Dermis microvascular lymphatic vessel endothelial cell (primary cell): Measurements from ENCODE around the gene FRMPD4. TPM values are rescaled to one million over a fixed set of nuclear protein-coding genes. Genes with fewer than 3 reads are reported as not detected.

Source experiments
- DNase-seq, 2 donors: peaks; one replicate each; pipeline versions ENCODE4 v3.0.0 to v3.0.0-alpha.2; 2010; ENCODE audit warnings: low read depth in 2 of 2
- total RNA-seq: library from RNA; depleted of rRNA; stranded (reverse); fragments of >200 nt; gene quantifications from 2 replicates; pipeline ENCODE4 v1.2.1, GENCODE V29; 2014

The FRMPD4 gene
- total RNA-seq, 1 donor from 2014 or later = not detected

GRCh38 chrX:12210196-12210815, 72.0 kb downstream of the FRMPD4 start:
- DNase-seq = no peak

DNA sequence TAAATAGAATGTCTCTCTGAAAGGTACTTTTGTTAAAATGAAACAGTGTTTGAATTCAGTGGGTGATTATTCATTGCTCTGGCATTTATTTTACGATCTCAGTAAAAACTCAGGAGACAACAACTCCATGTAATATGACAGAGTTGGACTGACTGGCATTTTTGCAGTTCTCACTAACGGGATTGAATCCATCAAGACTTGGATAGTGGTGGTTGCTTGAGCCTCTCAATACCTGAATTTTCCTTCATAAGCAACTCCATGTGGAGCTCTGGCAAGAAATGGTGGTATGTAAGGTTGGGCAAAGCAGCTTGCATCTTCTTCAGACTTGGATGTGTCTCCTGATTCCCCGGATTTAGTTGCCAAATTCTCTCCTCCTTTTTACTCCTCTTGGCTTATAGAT, 72.7 kb downstream of the FRMPD4 start:
- no peak for DNase-seq

GRCh38 chrX:12223650-12224049, 85.4 kb downstream of the FRMPD4 start:
- no peak for DNase-seq

DNA sequence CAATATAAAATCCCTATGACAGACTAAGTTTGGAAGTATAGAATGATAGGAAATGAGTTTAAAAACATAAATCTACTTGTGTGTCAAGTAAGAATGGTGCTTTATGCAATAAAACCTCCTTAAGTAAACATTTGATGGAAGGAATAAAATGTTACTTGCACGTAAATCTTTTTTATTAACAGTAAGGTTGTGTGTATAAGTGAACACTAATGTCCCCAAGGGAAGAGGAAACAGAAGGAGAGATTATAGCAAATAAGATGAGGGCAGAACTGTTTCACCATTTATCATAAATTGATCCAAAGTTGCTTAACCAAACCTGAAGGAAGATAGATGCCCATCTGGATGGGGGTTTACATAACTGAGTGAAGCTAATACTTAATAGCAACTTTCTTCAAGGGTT, 86.8 kb downstream of the FRMPD4 start:
- no peak for DNase-seq

GRCh38 chrX:12227412-12228041, 89.3 kb downstream of the FRMPD4 start:
- no peak for DNase-seq

DNA sequence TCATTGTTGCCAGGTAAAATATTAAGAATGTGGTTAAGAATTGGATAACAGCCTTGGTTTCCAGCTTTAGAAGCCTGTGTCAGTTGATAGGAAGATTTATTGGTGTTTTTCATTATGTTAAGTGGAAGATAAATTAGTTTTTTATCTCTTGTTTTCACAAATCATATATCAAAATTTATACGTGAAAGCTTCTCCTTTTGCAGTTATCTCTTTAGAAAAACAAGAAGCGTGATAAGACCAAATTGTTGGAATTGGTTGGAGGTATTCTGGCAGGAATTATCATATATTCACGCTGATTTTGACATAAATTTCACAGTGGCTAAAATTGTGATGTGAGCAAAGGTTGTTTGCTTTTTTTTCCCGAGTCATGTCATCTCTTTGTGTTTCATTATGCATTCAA, 90.6 kb downstream of the FRMPD4 start:
- no peak for DNase-seq

- DNase-seq = no peak
Measured at GRCh38 chrX:12229986-12230385, 91.7 kb downstream of the FRMPD4 start.

DNA sequence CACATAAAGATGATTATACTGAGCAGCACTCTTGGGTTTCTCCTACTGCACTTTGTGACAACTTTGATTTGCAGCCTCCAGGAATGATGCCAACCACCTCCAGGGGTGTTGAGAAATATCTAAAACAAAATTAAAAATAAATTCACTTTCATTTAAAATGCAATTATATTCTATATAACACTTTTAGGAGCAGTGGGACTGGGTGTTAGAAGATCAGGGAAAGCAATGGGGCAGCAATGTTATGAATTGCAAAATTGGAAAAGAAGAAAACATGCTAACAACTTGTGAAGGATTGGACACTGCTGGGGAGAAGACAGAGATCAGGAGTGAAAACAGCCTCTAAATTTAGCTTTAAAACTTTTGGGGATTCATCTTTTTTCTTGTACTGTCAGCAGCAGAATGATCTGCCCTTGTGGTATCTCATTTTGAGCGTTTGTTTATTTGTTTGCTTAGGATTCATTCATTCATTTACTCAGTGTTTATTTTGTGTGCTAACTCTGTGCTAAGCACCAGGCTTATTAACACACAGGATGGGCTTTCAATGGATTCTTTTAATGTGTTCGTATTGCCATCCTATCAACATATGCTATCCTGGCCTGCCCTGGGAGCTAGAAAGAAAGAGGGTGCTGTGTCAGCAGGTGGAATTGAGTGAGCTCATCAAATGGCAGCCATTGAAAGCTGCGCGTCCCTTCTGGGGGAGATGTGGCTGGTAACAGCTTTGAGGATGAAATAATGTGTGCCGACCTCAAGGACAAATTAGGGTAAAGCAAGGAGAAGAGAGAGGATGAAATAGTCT, 96.5 kb downstream of the FRMPD4 start:
- DNase-seq = no peak

DNA sequence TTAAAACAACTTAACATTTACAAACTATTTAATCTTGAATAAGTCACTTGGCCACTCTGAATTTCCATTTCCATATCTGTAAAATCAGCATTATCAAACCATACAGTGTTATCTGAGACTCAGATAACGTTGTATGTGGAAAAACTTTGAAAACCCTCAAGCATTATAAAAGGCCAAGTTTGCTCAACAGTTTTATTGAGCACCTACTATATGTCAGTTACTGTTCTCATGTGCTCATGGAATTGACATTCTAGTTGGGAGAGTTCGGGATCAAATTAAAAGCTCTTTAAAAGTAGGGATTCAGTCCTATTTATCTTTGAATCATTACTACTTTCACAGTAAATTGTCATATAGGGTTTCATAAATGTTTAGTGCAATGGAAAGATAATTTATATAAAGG, 97.9 kb downstream of the FRMPD4 start:
- no peak for DNase-seq

- DNase-seq = peak in 1 of 2 donors; percentile 8
Measured at GRCh38 chrX:12237131-12237530, 98.9 kb downstream of the FRMPD4 start.

- DNase-seq = no peak
Measured at GRCh38 chrX:12237771-12238170, 99.5 kb downstream of the FRMPD4 start.

DNA sequence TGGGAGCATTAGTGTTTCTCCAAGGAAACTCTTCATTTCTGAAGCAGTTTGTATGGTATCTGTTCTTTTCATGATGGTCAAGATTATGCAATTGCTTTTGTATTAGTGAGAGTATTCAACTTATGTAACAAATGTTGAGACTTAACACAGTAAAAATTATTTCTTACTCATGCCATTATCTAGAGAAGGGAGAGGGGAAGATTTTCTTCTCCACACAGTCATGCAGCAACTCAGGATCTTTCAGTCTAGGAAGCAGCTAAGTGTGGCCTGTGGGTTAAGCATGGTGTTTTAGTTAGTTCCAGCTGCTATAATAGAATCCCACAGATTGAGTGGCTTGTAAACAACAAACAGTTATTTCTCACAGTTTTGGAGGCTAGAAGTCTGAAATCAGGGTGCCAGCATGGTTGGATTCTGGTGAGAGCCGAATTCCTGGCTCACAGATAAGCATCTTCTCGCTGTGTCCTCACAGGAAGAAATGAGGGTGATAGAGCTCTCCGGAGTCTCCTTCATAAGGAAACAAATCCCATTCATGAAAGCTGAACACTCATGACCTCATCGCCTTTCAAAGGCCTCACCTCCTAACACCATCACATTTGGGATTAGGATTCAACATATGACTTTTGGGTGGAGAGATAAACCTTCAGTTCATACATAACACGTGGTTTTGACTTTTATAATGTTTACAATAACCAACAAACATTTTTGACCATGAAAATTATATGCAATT, 101.2 kb downstream of the FRMPD4 start:
- DNase-seq = no peak

- DNase-seq = no peak
Measured at GRCh38 chrX:12240491-12240890, 102.2 kb downstream of the FRMPD4 start.

DNA sequence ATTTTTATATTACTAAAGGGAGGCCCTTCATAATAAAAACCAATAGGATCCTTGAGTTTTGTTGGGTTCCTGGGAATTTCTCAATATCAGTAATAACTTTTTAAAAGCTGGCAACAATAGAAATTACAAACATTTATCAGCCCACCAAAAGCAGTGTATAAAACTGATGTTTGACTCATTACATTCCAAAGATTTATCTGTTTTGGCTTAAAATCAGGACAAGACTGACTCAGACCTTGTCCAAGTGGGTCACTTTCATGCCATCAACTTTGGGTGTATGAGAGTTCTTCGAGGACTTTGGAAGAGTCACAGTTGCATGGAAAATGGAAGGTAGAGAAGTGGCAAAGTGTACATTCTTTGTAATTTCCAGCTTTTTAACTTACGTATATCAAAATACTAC, 102.8 kb downstream of the FRMPD4 start:
- DNase-seq = no peak

DNA sequence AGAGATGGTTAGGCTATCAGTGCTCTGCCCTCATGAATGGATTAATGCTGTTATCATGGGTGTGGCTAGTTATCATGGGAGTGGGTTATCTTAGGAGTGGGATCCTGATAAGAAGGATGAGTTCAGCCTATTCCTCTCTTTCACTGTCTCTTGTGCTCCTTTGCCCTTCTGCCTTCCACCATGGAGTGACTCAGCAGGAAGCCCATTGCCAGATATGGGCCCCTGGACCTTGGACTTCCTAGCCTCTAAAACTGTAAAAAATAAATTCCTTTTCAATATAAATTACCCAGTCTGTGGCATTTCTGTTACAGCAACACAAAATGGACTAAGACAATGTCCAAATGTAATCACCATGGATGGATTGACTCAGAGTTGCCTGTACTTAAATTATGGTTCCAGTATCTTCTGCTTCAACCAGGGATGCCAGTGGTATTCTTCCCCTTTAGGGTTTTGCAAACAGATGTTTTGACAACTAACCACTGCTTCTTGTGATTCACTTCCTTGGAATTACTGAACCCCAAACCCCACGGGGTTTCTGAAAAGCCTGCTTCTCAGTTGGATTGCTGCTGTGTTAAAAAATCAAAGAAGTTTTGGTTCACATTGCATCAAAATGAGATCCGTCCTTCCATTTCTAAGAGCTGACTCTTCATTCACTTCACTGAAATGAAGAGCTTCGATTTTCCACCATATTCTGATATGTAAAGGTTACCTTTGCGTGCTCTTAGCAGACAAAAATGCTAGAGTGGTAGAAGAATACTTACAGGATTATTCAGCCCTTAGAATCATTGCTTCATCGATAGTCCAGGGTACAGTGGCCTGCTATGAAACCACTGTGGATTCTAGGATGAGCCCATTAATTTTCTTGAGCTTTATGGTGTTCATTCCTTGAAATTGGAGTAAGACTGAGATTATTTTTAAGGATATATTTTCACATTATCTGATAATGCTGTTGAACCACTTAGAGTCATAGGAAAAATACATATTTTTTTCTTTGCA, 107.7 kb downstream of the FRMPD4 start:
- no peak for DNase-seq

DNA sequence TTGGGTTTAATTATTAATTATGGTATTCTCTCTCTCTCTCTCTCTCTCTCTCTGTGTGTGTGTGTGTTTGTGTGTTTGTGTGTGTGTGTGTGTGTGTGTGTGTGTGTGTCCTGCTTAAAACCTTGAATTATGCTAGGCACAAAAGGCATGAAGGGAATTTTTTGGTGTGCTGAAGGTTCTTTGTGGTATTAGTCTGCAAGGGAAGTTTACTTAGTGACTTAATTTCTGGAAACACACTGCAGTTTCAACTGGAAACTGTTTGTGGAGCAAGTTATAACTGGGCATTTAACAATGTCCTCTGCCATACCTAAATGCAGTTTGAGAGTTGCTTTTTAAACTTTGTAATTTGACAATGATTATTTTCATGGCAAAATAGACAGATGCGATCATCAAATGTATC, 111.7 kb downstream of the FRMPD4 start:
- DNase-seq = no peak

- DNase-seq = no peak
Measured at GRCh38 chrX:12263211-12263610, 124.9 kb downstream of the FRMPD4 start.

DNA sequence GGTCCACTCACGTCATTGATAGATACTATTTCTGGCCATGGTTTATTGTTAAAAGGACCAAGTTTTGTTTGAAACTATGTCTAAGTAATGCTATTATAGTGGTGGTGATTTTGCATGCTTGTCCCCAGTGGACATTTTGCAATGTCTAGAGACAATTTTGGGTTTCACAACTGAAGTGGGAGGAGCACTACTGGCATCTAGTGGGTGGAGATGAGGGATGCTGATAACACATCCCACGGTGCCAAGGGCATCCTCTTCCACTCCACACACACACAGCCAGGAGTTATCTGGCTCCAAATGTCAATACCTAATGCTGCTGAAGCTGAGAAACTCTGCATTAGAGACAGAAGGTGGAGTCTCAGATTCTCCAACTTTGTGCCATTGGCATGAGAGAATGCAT, 131.2 kb downstream of the FRMPD4 start:
- DNase-seq = no peak

DNA sequence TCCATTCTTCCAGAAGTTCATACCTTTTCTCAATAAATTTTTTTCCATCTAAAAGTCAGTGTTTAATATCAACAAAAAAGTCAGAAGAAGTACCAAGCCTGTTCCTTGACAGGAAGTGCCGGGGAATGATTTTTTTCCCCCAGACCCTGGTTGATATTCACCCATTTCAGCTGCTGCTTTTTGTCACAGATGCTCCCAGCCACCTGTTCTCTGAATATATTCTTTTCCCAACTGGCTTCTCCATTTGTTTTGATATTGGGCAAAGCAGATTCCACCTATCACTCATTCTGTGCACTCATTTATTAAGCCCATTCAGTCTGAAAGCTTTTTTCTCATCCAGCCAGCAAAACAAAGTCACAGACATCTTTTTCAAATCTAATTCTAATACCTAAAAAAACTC, 139.9 kb downstream of the FRMPD4 start:
- DNase-seq = no peak

- no peak for DNase-seq
Measured at GRCh38 chrX:12282991-12283390, 144.7 kb downstream of the FRMPD4 start.
